GM18507 (cell line): Measurements from ENCODE around the gene CLDN9.

Experiments used
- DNase-seq: peaks from one replicate; pipeline ENCODE4 v3.0.0; 2011; ENCODE audit warnings: low read depth; ENCODE audit not compliant: insufficient read length; ENCODE audit errors: extremely low spot score
- FAIRE-seq: peaks from 2 replicates; lab custom pipeline; 2011; peaks lifted over from hg19 to GRCh38; lab: Jason Lieb, UNC

Gene CLDN9

DNA sequence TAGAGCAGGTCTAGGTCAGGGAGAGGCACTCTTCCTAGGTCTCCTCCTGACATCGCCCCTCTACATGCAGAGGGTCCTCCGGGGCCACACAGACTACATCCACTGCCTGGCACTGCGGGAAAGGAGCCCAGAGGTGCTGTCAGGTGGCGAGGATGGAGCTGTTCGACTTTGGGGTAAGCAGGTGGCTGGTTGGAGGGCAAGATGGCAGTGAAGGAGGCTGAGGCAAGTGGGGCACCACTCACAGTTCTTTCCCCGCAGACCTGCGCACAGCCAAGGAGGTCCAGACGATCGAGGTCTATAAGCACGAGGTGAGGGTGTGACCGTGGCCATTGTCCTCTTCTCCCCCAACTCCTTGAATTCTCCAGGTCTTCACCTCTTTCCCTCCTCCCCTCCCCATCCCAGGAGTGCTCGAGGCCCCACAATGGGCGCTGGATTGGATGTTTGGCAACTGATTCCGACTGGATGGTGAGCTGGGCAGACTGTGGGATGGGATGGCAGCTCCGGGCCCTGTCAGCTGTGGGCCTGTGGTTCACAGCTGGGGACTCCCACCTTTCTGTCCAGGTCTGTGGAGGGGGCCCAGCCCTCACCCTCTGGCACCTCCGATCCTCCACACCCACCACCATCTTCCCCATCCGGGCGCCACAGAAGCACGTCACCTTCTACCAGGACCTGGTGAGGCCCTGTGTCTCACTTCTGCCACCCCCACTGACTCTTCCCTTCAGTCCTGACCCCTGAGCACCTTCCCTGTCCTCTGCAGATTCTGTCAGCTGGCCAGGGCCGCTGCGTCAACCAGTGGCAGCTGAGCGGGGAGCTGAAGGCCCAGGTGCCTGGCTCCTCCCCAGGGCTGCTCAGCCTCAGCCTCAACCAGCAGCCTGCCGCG, 14.1 kb downstream of the CLDN9 start:
- FAIRE-seq: no peak

DNA sequence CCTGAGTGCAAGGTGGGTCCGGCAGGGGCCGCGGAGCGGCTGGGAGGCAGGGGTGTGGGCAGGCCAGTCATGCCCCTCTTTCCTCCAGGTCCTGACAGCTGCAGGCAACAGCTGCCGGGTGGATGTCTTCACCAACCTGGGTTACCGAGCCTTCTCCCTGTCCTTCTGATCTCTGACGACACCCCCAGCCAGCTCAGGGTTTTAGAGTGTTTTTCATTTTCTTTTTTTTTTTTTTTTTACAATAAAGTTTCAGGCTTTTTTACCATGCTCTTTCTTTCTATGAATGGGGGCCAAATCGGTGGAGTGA, 14.7 kb downstream of the CLDN9 start:
- DNase-seq: no peak
- FAIRE-seq: no peak

More for the DNA sequence above, 14.1 kb downstream of the CLDN9 start:
- DNase-seq: no peak

DNA sequence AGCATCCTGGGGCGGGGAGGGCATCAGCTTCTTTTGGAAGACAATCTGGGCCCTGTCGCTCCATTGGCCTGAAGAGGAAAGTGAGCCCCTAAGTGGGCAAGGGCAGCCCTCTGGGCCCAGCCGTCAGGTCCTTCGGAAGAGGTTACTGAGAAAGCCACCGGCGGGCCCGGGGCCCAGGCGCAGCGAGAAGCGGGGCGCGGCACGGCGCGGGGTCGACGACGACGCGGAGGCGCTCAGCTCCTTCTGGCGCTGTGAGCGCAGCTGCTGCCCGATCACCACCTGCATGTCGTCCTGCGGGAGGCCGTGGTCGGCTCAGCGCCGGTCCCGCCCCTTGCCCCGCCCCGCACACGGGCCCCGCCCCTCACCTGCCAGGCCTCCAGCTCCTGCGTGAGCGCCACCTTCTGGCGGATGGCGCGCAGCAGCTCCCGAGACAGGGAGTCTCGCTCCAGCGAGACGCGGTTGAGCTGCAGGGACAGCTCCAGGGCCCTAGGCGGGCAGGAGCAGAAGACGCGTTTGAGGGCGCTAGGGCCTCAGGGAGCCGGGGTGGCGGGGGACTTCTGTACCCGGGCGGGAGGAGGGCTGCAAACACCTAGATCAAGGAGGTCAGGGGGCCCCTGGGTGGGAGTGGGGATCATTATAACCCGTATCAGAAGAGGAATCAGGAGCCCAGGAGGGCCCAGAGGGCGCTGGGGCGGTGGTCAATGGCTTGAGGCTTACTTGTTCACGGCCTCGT, 15.4 kb downstream of the CLDN9 start:
- peak; percentile 87 for FAIRE-seq
- DNase-seq: peak; percentile 81

DNA sequence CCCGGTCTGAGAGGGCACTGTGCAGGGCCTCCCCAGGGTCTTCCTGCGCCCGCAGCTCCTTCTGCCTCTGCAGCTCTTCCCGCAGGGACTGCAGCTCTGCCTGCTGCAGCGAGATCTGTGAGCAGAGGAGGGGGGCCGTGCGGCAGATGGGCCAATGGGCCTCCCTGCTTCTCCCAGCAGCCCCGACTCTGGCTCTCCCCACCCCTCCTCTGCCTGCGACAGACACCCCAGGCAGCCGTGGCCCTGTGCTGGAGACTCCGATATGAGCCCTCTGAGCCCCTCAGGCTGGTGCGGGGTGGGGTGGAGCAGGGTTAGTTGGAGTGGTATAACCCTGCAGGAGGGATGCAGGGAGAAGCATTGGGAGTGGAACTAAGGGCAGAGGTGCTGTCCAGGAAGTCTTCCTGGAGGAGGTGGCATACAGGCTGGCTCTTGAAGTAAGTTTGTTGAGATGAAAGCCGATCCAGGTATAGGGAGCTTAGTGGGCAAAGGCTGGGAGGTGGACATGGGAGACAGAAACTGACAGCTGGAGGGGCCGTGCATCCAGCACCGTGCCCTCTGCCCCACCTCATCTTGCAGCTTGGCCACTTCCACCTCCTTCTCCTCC, 16.1 kb downstream of the CLDN9 start:
- DNase-seq (no peak), FAIRE-seq (no peak)

DNA sequence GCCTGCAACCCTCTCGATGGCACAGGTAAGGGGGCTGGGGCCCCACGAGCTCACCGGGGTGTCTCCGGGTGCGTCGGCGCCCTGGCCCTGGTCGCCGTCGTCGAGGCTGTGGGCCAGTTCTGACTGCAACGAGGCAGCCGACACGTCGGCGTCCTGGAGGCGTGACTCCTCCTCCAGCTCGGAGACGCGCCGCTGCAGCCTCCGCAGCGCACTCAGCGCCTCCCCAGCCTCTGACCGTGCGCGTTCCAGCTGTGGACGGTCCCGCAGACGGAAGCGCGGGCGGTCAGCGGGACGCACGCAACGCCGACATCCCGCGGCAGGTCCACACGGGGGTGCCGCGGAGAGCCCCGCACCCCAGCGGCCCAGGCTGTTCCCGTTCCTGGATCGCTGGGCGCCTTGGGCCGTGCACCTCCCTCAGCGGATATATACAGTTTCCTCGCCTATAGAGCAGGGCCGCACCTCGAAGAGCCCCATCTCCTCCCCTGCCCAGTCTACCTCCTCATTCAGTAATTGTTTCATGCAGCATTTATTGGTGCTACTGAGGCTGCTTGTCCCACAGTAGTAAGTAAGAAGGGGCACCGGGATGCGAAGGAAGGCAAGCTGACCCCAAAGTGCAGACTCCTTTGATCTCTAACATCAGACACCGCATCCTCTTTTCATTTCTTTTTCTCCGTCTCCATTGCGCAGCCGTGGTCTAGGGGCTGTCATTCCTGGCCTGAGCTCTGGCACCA, 16.9 kb downstream of the CLDN9 start:
- no peak for DNase-seq
- no peak for FAIRE-seq

DNA sequence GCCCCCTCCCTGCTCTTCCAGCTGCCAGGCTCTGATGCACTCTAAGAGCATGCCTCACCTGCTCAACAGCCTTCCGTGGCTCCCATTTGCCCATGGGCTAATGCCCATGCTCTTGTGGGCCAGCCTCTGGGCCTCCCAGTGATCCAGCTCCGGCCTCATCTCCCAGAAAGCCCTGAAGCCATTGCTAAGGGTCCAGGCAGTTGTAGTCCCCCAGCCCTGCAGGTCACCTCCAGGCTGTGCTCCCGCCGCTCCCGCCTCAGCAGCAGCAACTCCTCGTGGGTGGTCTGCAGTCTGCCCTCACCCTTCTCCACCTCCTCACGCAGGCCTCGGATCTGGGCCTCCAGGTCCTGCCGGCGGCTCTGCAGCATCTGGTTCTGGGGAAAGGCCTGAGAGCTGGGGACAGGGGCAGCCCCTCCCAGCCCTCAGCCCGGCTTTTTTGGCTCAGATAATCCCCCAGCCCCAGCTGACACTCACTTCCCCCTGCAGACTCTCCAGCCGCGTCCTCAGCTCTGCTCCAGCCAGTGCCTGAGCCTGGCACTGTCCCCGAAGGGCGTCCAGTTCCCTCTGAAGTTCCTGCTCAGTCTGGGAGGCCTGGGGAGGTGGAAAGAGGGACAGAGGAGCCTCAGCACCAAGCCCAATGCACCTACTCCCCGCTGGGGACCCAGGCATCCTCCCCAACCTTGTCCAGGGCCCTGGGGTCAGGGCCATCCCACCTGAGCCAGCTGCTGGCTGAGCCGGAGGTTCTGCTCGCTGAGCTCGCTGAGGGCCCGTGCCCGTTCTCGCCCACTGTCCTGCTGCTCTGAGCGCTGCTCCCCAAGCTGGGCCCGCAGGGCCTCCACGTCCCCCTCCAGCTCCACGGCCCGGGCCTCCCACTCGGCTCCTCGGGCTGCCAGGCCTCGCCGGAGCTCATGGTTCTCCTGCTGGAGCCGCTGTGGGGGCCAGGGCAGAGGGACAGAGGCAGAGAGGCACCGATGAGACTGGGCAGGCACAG, 17.8 kb downstream of the CLDN9 start:
- no peak for DNase-seq
- no peak for FAIRE-seq

DNA sequence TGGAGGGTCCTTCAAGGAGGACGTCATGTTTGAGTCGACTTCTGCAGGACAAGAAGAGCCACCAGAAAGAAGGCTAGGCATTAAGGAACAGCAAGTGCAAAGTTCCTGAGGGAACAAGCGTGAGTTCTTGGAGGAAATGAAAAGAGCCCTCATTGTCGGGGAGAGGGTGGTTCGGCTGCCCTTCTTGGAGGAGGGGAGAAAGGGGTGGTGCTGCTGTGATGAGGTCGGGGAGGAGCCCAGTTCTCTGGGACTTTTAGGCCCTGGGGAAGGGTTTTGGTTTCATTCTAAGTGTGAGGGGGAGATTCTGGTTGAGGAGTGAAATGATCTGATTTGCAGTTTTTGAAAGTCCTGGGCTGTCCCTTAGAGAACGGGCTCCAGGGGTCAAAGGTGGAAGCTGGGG, 19.9 kb downstream of the CLDN9 start:
- FAIRE-seq: peak; percentile 29
- no peak for DNase-seq

DNA sequence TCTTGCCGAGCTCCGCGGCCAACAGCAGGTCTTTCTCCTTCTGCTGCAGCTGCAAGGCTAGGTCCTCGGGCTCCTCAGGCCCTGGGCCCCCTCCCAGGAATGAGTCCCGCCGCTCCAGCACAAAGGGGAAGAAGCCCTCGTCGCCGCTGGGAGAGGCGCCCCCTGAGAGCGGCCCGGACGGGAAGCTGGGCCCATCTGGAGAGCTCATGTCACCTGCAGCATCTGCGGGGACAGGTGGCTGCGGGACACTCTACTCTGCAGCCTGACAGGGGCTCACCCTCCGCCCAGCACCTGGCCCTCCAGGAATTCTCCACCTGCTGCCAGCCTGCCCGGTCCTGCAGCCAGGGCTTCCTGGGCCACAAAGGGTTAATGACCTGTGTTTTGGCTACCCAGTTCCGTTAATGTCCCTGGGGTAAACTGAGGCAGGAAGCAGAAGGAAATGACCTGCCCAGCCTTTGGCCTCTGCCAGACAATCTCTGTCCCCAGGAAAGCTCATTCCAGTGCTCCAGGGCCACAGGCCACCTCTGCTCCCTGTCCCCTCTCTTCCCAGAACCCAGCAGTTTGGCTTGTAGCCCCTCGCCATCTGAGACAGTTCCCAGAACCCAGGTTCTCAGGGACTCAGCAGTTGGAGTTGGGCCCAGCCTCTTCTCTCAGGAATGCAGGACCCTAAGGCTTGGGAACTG, 22.7 kb downstream of the CLDN9 start:
- FAIRE-seq (no peak), DNase-seq (no peak)

DNA sequence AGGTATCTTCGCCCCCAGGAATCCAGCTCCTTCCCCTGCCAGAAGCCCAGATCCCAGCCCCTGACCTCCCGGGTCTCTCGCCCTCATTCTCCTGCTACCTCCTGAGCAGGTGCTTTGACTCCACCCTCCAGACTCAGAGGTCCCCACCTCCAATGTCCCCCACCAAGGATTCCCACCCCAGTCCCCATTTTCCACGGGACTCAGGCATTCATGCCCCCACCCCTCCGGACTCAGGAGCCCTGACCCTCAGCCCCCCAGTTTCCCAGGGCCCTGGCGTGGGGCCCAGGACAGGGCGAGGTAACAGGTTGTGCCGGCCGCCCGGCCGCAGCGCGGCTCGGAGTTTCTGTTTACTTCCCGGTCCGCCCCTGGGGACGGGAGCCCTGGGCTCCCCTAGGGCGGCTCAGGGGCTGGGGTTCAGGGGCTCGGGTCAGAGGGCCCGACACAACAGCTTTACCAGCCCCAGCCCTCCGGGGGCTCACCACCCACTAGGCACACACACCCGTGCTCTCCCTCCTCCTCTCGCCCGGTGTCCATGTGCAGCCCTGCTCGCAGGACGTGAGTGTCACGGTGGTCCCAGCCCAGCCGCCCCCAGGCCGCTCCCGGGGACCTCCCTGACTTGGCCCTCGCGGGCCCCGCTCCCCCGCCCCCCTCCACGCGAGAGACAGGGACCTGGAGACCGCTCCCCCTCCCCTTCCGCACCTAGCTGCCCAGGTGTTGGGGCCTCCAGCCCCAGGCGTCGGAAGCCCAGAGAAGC, 23.4 kb downstream of the CLDN9 start:
- FAIRE-seq (no peak), DNase-seq (no peak)

DNA sequence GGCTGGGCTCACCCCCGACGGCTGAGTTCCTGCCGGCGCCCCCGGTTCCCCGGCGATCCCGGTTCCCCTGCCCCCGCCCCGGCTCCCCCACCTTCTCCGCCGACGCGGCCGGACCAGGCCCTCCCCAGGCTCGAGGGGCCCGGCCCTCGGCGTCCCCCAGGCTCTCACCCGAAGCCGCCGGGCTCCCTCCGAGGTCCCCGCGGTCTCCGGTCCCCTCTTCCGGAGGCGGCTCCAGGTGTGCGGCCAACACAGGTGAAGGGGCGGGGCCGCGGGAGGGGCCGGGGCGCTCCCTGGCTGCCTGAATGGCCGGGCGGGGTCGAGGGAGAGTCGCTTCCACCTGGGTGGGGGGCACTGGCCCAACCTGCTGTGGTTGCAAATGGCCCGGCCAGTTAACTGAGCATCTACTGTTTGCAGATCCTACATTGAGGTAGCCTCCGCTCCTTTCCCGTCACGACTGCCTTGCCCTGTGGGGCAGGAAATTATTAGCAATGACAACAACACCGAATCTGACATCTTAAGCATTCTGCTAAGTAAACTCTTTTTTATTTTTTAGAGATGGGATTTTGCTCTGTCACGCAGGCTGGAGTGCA, 24.1 kb downstream of the CLDN9 start, which contains the start of gene BICDL2:
BICDL2 (minus strand) TSS at position 219 of the 590 bp plus-strand sequence. CDS start 1,448 bp downstream, outside the sequence.
- DNase-seq (no peak), FAIRE-seq (no peak)

DNA sequence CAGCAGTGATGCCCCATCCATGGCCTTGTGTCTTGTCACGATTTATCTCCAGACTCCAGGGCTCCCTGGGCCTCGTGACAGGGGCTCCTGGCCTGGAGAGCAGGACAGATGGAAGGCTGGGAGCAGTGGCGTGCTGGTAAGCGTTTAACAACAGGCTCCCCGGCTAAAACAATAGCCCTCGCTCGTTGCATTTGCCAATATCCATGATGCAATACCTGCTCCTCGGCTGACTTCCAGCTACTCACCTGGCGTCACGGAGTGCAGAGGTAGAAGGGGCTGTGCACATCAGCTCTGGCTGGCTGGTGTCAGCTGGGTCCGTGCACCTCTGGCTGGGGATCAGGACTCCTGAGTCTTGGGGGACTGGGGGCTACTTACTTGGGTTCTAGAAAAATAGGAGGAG, 25.5 kb downstream of the CLDN9 start:
- DNase-seq: no peak
- FAIRE-seq: no peak

DNA sequence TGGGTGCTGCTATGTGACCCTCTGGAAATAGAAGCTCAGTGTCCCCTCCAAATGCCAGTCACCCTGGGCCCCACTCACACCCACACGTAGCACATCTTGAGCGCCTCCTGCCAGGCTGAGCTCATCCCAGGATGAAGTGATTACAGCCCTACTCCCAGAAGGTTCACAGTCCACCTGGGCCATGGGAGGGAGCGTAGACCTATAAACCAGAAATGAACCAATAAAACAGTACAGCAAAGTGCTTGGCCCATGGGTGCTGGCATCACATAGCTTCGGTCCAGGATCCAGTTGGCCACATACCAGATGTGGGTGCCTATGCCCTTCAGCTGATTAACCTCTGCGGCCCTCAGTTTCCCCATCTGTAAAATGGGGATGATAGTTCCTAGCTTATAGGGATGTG, 26.2 kb downstream of the CLDN9 start:
- DNase-seq: no peak
- FAIRE-seq: no peak

DNA sequence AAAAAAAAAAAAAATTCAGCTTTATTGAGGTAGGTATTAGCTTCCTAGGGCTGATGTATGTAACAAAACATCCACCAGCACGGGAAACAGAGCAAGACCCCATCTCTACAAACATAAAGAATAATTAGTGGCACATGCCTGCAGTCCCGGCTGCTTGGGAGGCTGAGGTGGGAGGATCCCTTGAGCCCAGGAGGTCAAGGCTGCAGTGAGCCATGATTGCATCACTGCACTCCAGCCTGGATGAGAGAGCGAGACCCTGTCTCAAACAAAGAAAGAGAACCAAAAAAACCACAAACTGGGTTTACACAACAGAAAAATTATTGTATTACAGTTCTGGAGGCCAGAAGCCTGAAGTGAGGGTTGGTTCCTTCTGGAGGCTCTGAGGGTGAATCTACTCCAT, 29.7 kb downstream of the CLDN9 start:
- FAIRE-seq (no peak), DNase-seq (no peak)

DNA sequence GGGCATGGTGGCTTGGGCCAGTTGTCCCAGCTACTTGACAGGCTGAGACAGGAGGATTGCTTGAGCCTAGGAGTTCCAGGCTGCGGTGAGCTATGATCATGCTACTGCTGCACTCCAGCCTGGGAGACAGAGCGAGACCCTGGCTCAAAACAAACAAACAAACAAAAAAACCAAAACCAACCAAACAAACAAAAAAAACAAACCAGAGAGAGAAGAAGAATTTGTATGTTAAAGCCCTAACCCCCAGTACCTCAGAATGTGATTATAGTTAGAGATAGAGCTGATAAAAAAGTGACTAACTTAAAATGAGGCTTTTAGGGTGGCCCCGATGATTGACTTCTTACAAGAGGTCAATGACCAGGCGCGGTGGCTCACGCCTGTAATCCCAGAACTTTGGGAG, 32.0 kb downstream of the CLDN9 start:
- DNase-seq (no peak), FAIRE-seq (no peak)

DNA sequence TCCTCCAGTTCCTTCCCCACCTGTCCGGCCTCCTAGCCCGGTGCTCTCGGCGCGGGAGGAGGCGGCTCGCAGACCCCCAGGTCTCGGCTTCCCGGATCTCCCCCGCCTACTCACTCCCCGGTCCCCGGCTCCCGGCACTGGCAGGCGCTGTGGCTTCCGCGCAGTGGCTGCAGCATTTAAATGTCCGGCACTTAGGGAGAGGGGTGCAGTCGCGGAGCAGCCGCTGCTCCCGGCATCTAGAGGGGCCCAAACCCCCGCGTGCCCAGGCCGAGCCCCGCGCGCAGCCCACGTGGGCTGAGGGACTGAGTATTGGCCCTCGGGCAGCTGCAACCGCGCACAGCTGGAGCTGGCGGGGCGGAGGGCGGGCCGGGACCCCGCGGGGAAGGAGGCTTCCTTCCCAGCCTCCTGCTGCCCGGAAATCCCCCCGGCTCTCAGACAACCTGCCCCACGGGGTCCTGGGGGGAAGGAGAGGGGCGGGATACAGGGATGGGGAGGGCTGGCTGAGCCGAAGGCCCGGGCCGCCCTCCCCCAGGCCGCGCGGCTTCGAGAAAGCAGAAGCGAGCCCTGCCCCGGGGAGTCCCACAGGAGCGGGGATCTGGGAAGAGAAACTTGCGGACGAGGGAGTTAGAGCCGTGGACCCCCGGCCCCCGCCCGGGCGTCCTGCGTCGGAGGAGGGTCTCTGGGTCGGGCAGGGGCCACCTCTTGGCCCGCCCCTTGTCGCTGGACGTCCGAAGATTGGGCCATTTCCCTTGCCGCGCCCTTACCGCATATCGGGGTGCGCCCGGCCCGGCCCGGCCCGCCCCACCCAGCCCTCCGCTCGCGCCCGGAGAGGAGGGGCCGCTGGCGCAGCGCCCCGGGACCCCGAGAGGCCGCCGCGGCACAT, 33.3 kb downstream of the CLDN9 start, which contains the start of gene MMP25:
MMP25 (plus strand) TSS at position 804 of the 883 bp plus-strand sequence. CDS start 357 bp downstream, outside the sequence.
- peak; percentile 15 for FAIRE-seq
- DNase-seq: no peak
